NCI-H2196 (cell line): ENCODE data around the gene CMIP.

ENCODE experiments used
- DNase-seq: peaks from one replicate; lab custom pipeline; 2025; ENCODE audit not compliant: unreplicated experiment; lab: John Stamatoyannopoulos, UW

CMIP gene

DNA sequence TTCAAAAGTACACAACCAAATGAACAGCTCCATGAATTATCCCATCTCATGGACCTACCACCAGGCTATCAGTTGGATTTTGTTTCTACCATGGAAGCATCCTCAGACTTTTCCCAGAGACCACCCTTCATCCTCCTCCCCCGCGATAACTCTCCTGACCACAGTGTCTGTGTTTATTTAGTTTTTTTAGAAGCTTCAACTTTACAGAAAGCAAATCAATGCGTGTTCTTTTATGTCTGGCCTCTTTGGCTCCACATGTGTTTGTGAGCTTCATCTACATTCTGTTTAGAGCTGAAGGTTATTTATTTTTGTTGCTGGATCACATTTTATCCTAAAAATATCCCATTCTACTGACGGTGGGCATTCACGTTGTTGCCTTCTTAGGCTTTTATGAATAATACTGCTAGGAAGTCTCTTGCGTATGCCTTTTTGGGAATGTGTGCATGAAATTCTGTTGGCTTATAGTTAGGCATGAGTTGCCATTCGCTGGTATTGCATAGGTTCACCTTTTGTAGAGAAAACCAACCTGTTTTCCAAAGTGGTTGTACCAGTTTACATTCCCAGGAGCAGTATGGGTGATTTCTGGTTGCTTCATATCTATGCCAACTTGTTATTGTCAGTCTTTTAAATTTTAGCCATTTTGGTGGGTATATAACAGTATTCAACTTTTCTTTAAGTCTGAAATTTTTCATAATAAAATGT is 83.0 kb downstream of the CMIP start:
- DNase-seq, result no peak

DNA sequence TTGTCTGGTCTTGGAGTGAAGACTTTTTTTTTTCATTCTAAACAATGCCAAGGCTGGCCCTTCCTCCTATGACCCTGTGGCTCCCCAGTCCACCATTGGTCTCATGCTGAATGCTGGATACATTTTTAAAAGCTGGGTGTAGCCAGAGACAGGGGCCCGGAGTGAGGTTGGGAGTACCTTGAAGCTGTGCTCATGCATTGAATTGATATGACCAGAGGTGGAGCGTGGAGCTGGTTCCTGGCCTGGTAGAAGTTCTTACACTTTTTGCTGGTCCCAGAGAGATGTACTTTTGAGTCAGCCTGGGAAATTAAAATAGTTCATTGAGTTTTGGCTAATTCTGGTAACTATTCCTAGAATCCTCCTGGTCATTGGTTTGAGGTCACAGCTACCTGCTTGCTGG is 83.6 kb downstream of the CMIP start:
- no peak for DNase-seq

DNA sequence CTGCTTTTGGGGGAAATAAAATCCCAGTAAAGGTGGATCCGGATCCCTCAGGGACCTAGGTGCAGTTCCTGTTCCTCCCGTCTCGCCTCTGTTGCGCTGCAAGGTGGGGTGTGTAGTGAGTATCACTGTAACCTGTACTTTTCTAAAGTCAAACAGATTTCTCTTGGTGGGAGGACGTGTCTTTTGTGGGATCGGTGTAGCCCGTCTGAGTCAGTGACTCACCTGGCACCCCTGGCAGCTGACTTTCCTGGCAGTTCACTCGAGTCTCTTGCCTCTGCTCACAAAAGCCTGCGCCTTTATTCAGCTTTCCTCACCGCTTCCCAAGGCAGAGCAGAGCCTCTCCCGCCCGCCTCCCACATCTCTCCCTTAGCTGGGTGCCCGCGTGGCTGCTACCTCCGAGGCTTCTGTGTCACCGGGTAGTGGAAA is 85.7 kb downstream of the CMIP start:
- no peak for DNase-seq

DNA sequence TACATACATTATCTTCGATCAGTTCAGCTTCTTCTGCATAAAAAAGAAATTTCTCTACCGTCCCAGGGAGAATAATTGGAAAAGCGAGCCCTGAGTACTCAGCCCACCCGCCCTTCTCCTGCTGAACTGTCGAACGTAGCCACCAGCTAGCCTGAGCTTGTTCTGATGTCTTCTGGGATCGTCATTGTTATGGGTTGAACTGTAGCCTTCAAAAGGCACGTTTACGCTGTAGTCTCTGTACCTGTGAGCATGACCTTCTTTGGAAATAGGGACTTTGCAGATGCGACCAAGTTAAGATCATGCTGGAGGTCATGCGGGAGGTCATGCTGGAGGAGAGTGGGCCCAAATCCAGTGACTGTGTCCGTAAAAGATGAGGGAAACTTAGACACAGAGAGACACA is 86.2 kb downstream of the CMIP start:
- DNase-seq, result no peak

DNA sequence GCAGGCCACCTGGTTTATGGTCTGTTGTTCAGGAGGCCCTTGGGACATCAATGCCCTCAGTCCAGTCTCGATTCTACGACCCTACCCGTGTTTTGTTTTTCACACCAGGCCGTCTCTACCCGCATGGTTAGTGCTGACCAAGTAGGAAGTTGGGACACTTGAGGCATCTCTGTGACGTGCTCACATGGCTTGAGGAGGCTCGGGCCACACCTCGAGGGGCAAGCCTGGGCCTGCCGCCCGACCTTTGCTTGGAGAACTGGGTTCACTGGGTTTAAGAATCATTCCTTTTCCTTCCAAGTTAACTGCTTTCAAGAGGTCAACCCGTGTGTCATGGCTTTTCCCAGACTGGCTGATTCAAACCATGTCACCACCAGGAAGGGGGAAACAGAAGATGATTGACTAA is 86.8 kb downstream of the CMIP start:
- DNase-seq, result no peak

DNA sequence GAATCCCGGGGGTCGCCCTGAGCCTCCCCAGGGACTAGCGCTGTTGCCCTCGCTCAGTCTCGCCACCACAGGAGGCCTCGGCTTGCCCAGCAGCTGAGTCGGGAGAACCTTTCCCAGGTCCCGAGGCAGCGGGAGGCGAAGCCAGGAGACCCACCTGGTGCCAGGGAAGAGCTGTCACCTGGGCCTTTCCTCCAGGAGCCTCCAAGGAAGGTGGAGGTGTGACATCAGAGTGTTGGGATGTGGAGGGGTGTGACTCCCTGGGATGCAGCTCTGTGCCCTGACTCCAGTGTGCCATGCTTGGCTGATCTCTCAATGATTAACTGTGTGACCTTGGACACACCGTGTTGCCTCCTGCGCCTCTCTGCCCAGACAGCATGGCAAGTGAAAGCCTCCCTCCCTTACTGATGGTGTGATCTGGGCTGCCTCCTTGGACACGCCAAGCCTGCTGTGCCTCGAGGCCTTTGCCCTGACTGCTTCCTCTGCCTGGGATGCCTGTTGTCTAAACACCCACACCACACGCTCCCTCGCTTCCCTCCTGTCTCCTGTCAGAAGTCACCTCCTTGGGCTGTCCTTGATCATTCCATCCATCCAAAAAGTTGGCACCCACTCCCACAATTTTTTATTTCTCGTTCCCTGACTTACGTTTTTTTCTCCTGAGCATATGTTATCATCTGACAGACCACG is 88.0 kb downstream of the CMIP start:
- no peak for DNase-seq

DNA sequence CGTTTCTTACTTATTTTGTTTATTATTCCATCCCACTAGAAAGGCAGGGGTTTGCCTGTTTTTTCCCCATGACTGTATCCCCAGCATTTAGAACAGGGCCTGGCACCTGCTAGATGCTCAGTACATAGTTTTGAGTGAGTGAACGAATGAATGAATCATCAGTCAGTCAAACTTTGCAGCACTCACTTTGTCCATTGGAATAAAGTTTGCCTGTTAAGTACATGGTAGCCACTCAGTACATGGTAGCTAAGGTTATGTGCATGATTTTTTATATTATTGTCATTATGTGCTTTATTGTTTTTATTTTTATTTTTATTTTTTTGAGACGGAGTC is 88.5 kb downstream of the CMIP start:
- no peak for DNase-seq

DNA sequence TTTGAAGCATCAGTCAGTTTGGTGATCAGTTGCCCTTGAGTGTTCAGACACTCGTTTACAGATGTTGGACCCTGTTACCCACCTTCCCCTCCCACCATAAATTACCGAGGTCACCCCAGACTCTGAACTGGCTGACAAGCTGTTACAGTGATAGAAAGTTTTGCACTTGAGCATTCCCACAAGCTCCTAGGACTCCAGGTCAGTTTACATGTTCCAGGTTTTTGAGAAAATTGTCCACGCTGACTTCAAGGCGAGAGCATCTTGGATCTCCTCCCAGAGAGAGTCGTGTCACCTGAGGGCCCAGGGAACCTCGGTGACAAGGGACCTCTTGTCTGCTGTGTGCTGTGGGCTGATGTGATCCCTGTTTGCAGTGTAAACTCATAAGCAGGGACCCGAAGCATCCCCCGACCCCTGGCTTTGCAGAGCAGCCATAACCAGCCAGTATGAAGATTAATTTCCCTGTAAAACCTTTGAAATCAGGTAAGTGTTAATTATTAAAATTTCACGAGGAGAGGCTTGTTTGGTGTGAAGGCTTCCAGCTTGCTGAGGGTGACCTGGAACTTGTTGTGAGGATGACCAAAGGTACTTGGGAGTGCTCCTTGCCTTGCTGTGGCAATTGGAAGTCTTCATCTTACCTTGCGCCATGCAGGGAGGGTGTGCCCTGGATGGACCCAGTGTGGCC is 91.2 kb downstream of the CMIP start:
- DNase-seq, result no peak

DNA sequence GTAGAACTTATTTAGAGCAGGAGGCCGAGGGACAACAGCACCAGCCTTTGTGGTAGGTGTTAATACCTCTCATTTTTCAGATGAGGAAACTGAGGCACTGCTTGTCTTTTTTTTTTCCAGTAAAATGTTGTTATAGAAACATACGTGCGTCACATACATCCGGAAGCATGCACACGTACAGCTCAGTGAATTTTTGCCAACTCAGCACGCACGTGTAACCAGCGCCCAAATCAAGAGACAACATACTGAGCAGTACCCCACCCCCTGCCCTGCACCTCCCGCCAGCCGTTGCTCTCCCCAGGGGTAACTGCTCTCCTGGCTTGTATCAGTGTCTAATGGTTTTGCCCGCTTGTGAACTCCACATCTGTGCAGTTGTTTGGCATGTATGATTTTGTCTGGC is 92.0 kb downstream of the CMIP start:
- DNase-seq, result no peak

DNA sequence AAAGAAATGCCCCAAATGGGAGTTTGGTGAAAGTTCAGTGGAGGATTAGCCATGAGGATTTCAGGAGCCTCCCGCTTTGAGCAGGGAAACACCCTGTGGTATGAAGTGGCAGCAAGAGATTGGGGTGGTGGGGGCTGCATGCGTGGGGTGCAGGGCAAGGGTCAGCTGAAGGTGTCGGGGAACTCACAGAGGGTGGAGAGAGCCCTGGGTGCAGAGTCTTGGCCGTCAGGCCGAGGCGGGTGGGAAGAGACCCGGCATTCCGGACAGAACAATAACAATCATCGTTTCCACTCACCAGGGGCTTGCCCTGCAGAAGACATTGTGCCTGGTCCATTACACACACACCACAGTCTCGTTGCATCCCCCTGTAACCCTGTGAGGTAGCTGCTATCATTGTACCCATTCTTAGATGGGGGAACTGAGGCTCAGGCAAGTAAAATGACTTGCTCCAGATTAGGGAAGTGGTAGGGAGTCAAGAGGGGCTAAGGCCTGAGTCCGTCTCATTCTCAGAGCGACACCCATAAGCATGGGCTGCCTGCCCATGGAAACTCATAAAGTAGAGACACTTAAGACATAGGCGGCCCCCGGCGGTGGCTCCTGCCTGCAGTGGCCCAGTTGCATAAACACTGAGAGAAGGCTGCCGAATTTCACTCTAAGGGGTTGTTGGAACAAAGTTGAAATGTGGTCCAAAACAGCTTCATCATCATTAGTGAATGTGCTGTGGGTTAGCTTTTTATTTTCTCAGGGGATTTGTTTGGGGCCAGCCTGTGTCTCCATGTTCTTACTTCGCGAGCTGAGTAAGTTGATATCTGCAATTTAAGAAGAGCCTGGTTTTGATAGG is 93.3 kb downstream of the CMIP start:
- DNase-seq, result no peak

DNA sequence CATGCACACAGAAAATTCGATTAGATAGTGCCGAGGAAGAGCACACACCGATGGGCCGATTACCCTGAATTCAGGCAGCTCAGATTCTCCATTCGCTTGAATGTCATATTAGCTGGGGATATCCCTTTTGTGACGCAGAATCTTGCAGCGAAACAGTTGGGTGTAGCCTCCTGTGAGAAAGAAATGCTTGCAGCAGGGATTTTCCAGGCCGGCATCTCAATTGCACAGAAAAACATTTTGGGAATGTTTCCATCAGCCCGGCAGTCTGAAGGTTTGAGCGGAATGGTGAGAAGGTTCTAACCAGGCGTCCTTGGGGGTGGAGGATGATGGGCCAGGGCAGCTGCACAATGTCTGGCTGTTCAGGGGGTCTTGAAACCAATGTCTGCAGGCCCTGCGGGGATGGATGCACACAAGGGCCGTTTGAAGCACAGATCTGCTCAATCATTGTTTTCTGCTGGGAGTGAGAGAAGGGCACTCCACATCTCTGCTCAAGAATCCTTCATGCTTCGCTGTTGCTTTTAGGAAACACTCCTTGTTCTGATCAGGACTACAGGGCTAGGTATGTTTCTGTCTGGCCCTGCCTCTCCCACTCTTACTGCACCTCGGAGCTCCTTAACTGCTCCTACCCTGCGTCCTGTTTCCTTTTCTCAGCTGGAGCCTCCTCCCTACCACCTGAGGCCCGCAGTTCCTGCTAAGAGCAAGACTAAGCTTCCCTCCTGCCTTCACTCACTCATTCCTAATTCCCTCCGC is 94.6 kb downstream of the CMIP start:
- DNase-seq, result no peak

DNA sequence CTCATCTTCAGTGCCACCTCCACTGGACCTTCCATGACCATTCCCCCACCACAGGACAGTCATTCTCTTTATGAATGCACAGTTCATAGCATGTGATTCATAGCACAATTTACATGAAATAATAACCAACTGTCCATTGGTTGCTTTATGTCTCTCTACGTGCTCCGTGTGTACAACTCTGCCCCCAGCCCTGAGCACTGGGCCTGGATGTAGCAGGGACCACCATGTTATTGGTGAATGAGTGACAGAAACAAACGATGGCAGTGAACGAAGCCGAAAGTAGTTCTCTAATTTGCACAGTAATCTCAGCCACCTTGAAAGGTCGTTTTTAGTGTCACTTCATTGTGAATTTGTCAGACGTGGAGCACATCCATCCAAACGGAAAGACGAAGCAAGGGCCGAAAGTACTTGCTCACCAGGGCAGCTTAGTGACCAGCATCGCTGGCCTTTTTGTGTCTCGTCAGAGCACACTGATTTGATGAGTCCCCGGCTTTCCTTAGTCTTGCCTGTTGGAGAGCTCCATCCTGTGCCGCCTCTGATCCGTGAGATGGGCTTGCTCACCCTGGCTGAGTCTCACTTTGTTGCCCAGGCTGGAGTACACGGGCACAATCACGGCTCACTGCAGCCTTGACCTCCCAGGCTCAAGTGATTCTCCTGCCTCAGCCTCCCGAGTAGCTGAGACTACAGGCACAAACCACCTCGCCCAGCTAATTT is 95.3 kb downstream of the CMIP start:
- no peak for DNase-seq

DNA sequence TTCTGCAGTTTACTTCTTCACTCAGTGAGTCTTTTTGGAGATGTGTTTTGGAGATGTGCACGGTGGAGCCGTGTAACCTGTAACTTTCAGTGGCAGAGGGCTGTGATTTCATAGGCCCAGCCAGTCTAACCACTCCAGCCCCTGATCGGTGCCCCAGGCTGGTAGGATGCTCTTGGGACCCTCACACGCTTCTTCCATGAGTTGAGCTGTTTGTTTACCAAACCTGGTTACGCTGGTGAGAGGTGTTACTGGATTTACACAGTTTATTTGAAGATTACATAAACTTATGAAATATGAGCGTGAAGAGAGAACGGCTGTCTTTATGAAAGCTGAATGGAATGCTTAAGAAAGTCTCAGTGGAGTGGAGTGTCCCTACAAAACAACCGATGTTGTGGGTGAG is 96.7 kb downstream of the CMIP start:
- DNase-seq, result no peak

DNA sequence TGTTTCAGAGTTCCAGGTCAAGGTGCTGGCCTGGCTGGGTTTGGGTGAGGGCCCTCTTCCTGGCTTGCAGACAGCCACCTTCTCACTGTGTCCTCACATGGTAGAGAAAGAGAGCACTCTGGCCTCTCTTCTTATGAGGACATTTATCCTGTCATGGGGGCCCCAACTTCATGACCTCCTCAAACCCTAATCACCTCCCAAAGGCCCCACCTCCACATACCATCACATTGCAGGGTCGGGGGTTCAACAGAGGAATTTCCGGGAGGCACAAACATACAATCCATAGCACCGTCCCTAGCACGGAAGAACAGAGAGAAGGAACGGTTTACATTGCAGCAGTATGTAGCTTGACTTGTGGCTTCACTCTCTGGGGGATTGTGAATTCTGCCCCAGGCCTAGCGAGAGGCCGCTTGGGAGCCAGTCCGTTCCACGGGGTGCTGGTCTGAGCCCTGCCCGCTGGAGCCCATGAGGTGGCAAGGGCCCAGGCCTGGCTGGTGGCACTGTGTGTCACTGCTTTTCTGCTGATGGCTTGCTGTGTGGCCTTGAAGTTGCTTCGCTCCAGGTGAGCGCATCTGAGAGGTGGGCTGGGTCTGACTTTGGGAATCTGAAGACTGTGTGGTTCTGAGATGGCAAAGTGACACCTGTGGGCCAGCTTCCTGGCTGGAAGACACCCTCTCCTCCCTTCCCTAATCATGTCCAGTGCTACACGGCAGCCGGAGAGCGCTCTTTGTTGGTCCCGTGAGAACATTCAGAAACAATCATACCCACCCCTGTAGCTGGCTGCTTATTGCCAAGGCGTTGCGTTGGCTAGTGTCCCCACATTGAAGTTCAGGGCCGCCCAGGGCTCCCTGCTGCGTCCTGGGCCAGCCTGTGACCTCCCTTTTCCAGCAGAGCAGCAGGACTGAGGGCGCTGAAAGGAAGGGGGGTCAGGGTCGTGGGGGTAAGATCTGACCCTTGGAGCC is 98.3 kb downstream of the CMIP start:
- no peak for DNase-seq

DNA sequence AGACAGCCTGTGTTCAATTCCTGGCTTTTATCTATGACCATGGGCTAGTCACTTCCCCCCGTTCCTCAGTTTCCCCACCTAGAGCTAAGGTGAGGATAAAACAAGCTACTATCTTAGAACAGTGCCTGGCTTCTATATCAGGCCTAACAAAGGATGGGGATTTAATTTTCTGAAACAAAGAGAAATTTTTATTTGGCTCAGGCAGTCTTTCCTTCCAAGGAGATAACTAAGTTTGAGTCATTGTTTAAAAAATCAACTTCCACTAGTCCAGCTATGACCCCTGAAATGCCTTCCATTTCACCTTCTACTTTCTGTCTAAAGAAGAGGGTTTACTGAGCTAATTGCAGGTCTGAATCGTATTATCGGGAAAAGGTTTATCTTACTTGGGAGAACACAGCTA is 99.0 kb downstream of the CMIP start:
- no peak for DNase-seq

DNA sequence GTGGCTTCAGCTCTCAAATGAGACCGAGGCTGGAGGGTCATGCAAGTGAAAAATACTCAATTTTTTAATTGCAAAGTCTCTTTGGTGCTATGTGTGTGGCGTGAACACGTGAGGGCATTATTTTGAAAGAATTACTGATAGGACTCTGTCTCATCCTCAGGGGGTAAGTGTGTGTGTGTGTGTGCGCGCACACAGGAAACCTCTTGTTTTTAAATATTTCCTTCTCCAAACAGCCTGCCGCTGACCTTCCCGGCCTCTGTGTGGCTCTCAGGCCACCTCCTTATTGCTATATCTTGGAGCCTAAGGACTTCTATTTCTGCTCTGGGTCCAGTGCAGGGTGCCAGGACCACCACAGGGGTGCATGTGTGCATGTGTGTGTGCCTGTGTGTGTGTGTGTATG is 99.7 kb downstream of the CMIP start:
- no peak for DNase-seq

DNA sequence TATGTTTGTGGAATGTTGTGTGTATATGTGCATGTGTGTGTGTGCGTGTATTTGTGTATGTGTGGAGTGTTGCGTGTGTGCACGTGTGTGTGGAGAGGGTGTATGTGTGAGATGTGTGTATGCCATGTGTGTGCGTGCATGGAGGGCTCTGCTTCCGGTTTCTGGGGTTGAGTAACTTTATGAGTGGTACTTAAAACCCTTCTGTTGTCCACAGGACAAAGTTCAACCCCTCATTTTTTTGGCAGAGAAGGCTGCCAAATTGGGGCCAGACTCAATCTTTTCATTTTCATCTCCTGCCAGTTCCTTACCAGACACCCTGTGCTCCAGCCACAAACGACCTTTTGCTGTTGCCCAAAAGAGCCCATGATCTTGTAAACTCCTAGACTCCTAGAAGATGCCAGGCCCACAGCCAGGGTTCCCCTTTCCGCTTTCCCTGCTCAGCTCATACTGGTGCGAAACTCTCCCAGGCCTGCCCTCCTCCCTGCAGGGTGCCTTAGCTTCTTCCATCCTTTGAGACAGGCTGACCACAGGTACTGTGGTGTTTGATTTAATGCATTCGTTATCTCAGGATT is 100.2 kb downstream of the CMIP start:
- no peak for DNase-seq

DNA sequence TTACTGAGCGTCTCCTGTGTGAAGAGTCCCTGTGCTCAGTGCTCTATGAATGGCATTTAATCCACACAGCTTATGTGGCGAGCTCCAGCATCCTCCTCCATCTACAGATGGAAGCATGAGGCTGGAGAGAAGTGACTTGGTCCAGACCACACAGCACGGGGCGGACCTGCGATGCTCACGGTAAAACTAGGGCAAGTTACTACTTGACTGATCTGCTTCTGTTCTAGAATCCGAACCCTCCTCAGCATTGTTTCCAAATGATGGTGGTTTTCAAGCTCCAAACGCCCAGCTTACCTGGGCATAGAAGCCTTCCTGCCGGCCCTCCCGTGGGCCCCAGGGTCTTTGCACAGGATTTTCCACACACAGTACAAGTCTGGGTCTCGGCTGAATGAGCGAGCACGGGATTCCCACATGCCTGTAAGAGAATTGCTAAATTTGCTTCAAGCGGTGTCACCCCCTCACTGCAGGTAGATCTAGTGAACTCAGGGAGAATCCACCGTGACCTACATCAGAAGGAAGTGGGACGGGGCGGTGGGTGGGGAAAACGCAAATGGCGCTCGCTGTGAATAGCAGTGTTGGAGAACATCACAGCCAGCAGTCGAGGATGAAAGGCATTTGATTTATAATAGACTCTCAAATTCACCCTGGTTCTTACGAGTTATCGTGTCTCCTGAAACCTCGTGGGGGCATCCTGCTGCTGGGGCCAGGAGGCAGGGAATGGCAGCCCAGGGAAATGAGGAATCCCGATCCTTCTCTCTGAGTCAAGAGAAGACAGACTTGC is 101.1 kb downstream of the CMIP start:
- DNase-seq, result no peak
